Endothelial cell of umbilical vein (primary cell): Measurements from ENCODE around the gene ARF4. TPM values are rescaled to one million over a fixed set of nuclear protein-coding genes. Genes with fewer than 3 reads are reported as not detected.

Experiments
- BruUV-seq: library from RNA; stranded (reverse); fragments of 400-500 nt; replicated peaks from 2 replicates; lab custom pipeline; 2021; lab: Mats Ljungman, UMichigan
- CTCF ChIA-PET: fragments of 300-600, 350-600 bp; sonication (Branson Sonifier 250); formaldehyde crosslinking; loops from one replicate; lab custom pipeline; 2021; ENCODE audit warnings: antibody characterized with exemption, inconsistent platforms; lab: Charles Lee
- POLR2A ChIA-PET: fragments of 300-600, 350-600 bp; sonication (Branson Sonifier 250); formaldehyde crosslinking; loops from one replicate; lab custom pipeline; 2021; ENCODE audit warnings: antibody characterized with exemption, inconsistent platforms; lab: Charles Lee
- DNase-seq: peaks from one replicate; pipeline ENCODE4 v3.0.0-alpha.2; 2011; ENCODE audit warnings: low read depth, low spot score
- FAIRE-seq: peaks from 2 replicates; lab custom pipeline; 2011; peaks lifted over from hg19 to GRCh38; lab: Jason Lieb, UNC
- H2AFZ ChIP-seq: 2 replicates; pipeline ENCODE4 v1.6.0; 2012; ENCODE audit warnings: low read depth, low read length, control low read depth, inconsistent platforms
- H3K27ac ChIP-seq: 2 replicates; pipeline ENCODE4 v1.5.1; 2011; ENCODE audit warnings: low read depth, mild to moderate bottlenecking, control low read depth, low read length, moderate library complexity; ENCODE audit not compliant: insufficient read depth
- H3K27me3 ChIP-seq, 2 experiments: 2 replicates each; pipeline versions ENCODE4 v1.6.0 to v1.6.1; 2011; ENCODE audit warnings: low read length in 2 of 2, mixed read lengths in 1 of 2; ENCODE audit not compliant: control insufficient read depth in 2 of 2, insufficient read depth in 2 of 2
- H3K36me3 ChIP-seq, 2 experiments: 2 replicates in 1 of 2; 3 replicates in 1 of 2; pipeline ENCODE4 v1.5.1; 2011; ENCODE audit warnings: low read length in 2 of 2, mild to moderate bottlenecking in 1 of 2, moderate library complexity in 1 of 2; ENCODE audit not compliant: control insufficient read depth in 2 of 2, insufficient read depth in 2 of 2; ENCODE audit errors: extremely low read depth in 1 of 2
- H3K4me1 ChIP-seq: 3 replicates; pipeline ENCODE4 v1.5.1; 2011; ENCODE audit warnings: mild to moderate bottlenecking, low read length; ENCODE audit not compliant: control insufficient read depth, insufficient read depth; ENCODE audit errors: extremely low read depth
- H3K4me2 ChIP-seq: 2 replicates; pipeline ENCODE4 v1.6.1; 2011; ENCODE audit warnings: low read length, control low read depth, mixed read lengths; ENCODE audit not compliant: insufficient read depth
- H3K4me3 ChIP-seq, 3 experiments: fragments of 200-600 bp in 1 of 3; sonication (generic), shearing (Covaris generic) in 1 of 3; replicated peaks in 1 of 3; 2 replicates each; pipeline ENCODE4 v1.5.1; 2011 to 2016; ENCODE audit warnings: control low read depth in 3 of 3, low read length in 3 of 3, mild to moderate bottlenecking in 2 of 3, inconsistent platforms in 1 of 3, low read depth in 1 of 3, moderate library complexity in 1 of 3; ENCODE audit not compliant: insufficient read depth in 1 of 3
- H3K79me2 ChIP-seq: 2 replicates; pipeline ENCODE4 v1.6.0; 2012; ENCODE audit warnings: low read length, inconsistent platforms; ENCODE audit not compliant: control insufficient read depth, insufficient read depth
- H3K9ac ChIP-seq: replicated peaks from 2 replicates; pipeline ENCODE3; 2011; ENCODE audit warnings: low read length, control low read depth; ENCODE audit not compliant: insufficient read depth; ENCODE audit errors: extremely low read depth
- H3K9me1 ChIP-seq: replicated peaks from 3 replicates; pipeline ENCODE4 v1.6.0; 2011; ENCODE audit warnings: mild to moderate bottlenecking, low read length; ENCODE audit not compliant: control insufficient read depth, insufficient read depth; ENCODE audit errors: extremely low read depth
- H3K9me3 ChIP-seq: replicated peaks from 2 replicates; pipeline ENCODE4 v1.5.1; 2012; ENCODE audit warnings: low read length, inconsistent platforms; ENCODE audit not compliant: control insufficient read depth, insufficient read depth
- H4K20me1 ChIP-seq: replicated peaks from 2 replicates; pipeline ENCODE3; 2011; ENCODE audit warnings: mild to moderate bottlenecking, low read length; ENCODE audit not compliant: control insufficient read depth, insufficient read depth; ENCODE audit errors: extremely low read depth
- EZH2 ChIP-seq: IDR thresholded peaks from 2 replicates; pipeline ENCODE4 v1.6.1; 2012; ENCODE audit warnings: borderline replicate concordance, low read depth, mild to moderate bottlenecking, moderate library complexity, low read length, inconsistent platforms; ENCODE audit not compliant: severe bottlenecking
- FOS ChIP-seq: IDR thresholded peaks from 2 replicates; pipeline ENCODE4 v1.6.1; 2011; ENCODE audit warnings: mild to moderate bottlenecking, low read length, moderate library complexity, borderline replicate concordance; ENCODE audit not compliant: insufficient read depth
- GATA2 ChIP-seq: IDR thresholded peaks from 2 replicates; pipeline ENCODE4 v1.7.0; 2011; ENCODE audit warnings: low read depth, mild to moderate bottlenecking, moderate library complexity, mixed read lengths, low read length; ENCODE audit not compliant: insufficient read length, insufficient read depth
- JUN ChIP-seq: IDR thresholded peaks from 2 replicates; pipeline ENCODE4 v1.6.1; 2011; ENCODE audit warnings: borderline replicate concordance, low read depth; ENCODE audit not compliant: insufficient read length, insufficient read depth
- MYC ChIP-seq: IDR thresholded peaks from one replicate; pipeline ENCODE4 v1.6.1; 2011; ENCODE audit warnings: mild to moderate bottlenecking, low read depth, low read length
- POLR2A ChIP-seq: IDR thresholded peaks from 2 replicates; pipeline ENCODE4 v1.6.1; 2012; ENCODE audit warnings: low read depth, mild to moderate bottlenecking, control low read depth, low read length
- POLR2AphosphoS5 ChIP-seq: IDR thresholded peaks from 2 replicates; pipeline ENCODE4 v1.6.1; 2012; ENCODE audit warnings: low read depth, mild to moderate bottlenecking, control low read depth, low read length, moderate library complexity; ENCODE audit not compliant: insufficient read depth
- dilution Hi-C: fragments of 300-500 bp; cut with MboI; formaldehyde crosslinking; loops from one replicate; pipeline ENCODE4 v1.15.0; 2019; ENCODE audit warnings: low sequenced_read_pairs; ENCODE audit not compliant: extremely low pct_ligation_motif_present
- intact Hi-C: fragments of 100-400 bp; cut with micrococcal nuclease; formaldehyde crosslinking; loops from one replicate; pipeline ENCODE4 v1.10.0; 2022
- polyA plus RNA-seq, 4 experiments: library from polyadenylated mRNA; depleted of rRNA in 3 of 4; stranded (reverse) in 3 of 4; unstranded in 1 of 4; fragments of >200 nt; gene quantifications; 2 replicates each; pipeline versions ENCODE4 v1.2.1 to v1.2.3, GENCODE V29; 2011 to 2012; ENCODE audit warnings: missing spikeins in 1 of 4
- total RNA-seq: library from RNA; stranded (reverse); gene quantifications from 2 replicates; pipeline ENCODE4 v1.2.3, GENCODE V29; 2021
- TF ChIP-seq, protein P1 (sequence below), 2 donors: IDR thresholded peaks; 1 replicate in 1 of 2; 2 replicates in 1 of 2; pipeline ENCODE4 v1.5.1; 2011; ENCODE audit warnings: low read length in 2 of 2, mild to moderate bottlenecking in 2 of 2, moderate library complexity in 2 of 2, control low read depth in 1 of 2, inconsistent platforms in 1 of 2, low read depth in 1 of 2; ENCODE audit not compliant: insufficient read depth in 1 of 2; ENCODE audit errors: extremely low read depth in 1 of 2
- TF ChIP-seq, protein P2 (sequence below): IDR thresholded peaks from 2 replicates; pipeline ENCODE4 v1.6.1; 2011; ENCODE audit not compliant: insufficient read depth, insufficient read length

Gene ARF4
- total and polyA plus RNA-seq, 2 donors (not counting 3 experiments of a cell fraction or from before 2014, with no cell fraction given): 239 to 249 TPM

DNA sequence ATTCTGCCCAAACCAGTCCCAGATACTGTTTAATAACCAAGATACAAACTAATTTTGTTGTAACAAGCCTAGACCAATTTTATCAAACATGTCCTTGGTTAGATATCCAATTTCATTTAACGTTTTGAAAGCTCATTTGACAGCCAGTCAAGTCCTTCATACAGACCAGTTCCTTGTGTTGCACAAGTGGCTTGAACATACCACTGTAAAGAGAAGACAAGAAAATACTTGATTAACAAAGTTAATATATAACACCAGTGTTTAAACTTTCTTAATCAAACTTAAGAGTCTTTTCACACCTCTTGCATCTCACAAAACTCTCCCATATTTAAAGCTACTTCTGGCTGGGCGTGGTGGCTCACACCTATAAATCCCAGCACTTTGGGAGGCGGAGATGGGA is 25.0 kb downstream of the ARF4 start:
- dilution Hi-C loops (no loop called here), intact Hi-C loops (no loop called here)
- CTCF ChIA-PET: interaction anchor here (0.6 to 1.7 kb wide), 3 partner anchors 10 to 175 kb away, joined by 3 to 6 read pairs (median 3); no protein-coding TSS in a partner anchor
- peaks cover 2% of the 10 kb centered on the region for H4K20me1 ChIP-seq
- no peak overlapping the region for H3K9ac ChIP-seq
- DNase-seq (no peak), FAIRE-seq (no peak)
- POLR2A ChIA-PET: no interaction called here
- TF ChIP-seq POLR2A (no peak), GATA2 (no peak), MYC (no peak), EZH2 (no peak), JUN (no peak), POLR2AphosphoS5 (no peak), FOS (no peak)
- TF ChIP-seq, protein P1, sequence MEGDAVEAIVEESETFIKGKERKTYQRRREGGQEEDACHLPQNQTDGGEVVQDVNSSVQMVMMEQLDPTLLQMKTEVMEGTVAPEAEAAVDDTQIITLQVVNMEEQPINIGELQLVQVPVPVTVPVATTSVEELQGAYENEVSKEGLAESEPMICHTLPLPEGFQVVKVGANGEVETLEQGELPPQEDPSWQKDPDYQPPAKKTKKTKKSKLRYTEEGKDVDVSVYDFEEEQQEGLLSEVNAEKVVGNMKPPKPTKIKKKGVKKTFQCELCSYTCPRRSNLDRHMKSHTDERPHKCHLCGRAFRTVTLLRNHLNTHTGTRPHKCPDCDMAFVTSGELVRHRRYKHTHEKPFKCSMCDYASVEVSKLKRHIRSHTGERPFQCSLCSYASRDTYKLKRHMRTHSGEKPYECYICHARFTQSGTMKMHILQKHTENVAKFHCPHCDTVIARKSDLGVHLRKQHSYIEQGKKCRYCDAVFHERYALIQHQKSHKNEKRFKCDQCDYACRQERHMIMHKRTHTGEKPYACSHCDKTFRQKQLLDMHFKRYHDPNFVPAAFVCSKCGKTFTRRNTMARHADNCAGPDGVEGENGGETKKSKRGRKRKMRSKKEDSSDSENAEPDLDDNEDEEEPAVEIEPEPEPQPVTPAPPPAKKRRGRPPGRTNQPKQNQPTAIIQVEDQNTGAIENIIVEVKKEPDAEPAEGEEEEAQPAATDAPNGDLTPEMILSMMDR (IDR thresholded peaks at IDR 0.05; ENCODE audit: extremely low read depth in 1 of 2, insufficient read depth in 1 of 2, low read depth in 1 of 2, low read length in 2 of 2): no peak
- TF ChIP-seq, protein P2, sequence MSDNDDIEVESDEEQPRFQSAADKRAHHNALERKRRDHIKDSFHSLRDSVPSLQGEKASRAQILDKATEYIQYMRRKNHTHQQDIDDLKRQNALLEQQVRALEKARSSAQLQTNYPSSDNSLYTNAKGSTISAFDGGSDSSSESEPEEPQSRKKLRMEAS: no peak
- no peak overlapping the region for H3K4me2 ChIP-seq
- peaks cover 16 to 35% of the 10 kb centered on the region in 2 experiments for H3K36me3 ChIP-seq
- no peak overlapping the region for H3K4me3 ChIP-seq
- H3K79me2 ChIP-seq: peaks cover 26% of the 10 kb centered on the region
- no peaks in the 10 kb centered on the region for H3K9me3 ChIP-seq
- H3K4me1 ChIP-seq: peaks cover 2% of the 10 kb centered on the region
- H2AFZ ChIP-seq: no peak overlapping the region
- no peaks in the 10 kb centered on the region for H3K27me3 ChIP-seq
- H3K27ac ChIP-seq: no peak overlapping the region
- no peaks in the 10 kb centered on the region for H3K9me1 ChIP-seq
- BruUV-seq: no TSS peak
